ENCODE measurements around the gene SMARCC2. TPM values are rescaled to one million over a fixed set of nuclear protein-coding genes. Genes with fewer than 3 reads are reported as not detected.
A peak's percentile ranks its signal among the peaks of the same experiment; 100 is the strongest.

The SMARCC2 gene
- total and polyA plus RNA-seq, 9 of the 15 experiments (the other 6 are each of a cell fraction or from before 2014, with no cell fraction given) = 11.9 to 86.0 (median 36.6) TPM

DNA sequence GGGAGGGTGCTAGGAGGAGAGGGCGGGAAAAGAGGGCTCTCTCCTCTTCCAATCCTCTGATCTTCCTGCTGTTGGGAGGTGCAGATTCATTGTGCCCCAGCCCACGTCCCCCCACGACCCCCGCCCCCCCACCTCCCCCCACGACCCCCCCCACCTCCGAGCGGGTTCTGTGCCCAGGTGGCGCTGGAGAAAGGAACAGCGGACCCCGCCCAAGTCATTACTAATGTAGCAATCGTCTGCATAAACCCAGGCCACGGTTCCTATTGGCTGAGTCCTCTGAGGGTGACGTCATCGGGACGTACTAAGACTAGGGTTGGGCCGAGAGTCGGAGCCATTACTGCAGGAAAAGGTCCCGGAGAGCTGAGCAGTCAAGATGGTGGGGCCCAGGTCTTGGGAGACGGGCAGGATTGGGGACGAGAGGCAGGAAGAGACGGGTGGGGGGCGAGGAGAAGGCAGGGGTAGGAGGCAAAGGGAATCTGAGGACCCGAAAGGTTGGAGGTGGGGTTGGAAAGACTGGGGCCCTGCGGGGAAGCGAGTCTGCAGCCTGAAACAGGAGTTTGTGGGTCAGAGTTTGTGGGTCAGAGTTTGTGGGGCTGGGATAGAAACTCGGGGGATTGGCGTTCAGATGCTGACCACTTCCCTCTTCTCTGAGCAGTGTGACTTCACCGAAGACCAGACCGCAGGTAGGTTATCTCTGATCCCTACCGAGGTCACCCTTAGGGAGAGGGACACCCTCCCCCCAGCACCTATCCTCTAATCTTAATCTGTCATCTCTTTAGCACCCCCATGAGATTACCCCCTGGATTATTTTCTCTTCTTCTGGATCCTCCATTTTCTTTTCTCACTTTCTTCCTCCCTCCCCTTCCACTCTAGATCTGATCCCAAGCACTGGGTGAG lies 31.0 kb downstream of the SMARCC2 start, which contains the start of gene MYL6 (continued):
- TF ChIP-seq, protein P1, sequence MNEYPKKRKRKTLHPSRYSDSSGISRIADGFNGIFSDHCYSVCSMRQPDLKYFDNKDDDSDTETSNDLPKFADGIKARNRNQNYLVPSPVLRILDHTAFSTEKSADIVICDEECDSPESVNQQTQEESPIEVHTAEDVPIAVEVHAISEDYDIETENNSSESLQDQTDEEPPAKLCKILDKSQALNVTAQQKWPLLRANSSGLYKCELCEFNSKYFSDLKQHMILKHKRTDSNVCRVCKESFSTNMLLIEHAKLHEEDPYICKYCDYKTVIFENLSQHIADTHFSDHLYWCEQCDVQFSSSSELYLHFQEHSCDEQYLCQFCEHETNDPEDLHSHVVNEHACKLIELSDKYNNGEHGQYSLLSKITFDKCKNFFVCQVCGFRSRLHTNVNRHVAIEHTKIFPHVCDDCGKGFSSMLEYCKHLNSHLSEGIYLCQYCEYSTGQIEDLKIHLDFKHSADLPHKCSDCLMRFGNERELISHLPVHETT (CRISPR knock-in tag; conservative IDR thresholded peaks at IDR 0.05 in 1 of 2, IDR thresholded peaks at IDR 0.05 in 1 of 2) = peak in 1 of 2 experiments; percentile 73; a peak in 1 of 4 replicates
- TF ChIP-seq, protein P2, sequence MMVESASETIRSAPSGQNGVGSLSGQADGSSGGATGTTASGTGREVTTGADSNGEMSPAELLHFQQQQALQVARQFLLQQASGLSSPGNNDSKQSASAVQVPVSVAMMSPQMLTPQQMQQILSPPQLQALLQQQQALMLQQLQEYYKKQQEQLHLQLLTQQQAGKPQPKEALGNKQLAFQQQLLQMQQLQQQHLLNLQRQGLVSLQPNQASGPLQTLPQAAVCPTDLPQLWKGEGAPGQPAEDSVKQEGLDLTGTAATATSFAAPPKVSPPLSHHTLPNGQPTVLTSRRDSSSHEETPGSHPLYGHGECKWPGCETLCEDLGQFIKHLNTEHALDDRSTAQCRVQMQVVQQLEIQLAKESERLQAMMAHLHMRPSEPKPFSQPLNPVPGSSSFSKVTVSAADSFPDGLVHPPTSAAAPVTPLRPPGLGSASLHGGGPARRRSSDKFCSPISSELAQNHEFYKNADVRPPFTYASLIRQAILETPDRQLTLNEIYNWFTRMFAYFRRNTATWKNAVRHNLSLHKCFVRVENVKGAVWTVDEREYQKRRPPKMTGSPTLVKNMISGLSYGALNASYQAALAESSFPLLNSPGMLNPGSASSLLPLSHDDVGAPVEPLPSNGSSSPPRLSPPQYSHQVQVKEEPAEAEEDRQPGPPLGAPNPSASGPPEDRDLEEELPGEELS (CRISPR knock-in tag; IDR thresholded peaks at IDR 0.05; ENCODE audit: borderline replicate concordance) = 0 out of 2 replicates have a peak, but pooled peaks have one; percentile 47
- TF ChIP-seq, protein P3, sequence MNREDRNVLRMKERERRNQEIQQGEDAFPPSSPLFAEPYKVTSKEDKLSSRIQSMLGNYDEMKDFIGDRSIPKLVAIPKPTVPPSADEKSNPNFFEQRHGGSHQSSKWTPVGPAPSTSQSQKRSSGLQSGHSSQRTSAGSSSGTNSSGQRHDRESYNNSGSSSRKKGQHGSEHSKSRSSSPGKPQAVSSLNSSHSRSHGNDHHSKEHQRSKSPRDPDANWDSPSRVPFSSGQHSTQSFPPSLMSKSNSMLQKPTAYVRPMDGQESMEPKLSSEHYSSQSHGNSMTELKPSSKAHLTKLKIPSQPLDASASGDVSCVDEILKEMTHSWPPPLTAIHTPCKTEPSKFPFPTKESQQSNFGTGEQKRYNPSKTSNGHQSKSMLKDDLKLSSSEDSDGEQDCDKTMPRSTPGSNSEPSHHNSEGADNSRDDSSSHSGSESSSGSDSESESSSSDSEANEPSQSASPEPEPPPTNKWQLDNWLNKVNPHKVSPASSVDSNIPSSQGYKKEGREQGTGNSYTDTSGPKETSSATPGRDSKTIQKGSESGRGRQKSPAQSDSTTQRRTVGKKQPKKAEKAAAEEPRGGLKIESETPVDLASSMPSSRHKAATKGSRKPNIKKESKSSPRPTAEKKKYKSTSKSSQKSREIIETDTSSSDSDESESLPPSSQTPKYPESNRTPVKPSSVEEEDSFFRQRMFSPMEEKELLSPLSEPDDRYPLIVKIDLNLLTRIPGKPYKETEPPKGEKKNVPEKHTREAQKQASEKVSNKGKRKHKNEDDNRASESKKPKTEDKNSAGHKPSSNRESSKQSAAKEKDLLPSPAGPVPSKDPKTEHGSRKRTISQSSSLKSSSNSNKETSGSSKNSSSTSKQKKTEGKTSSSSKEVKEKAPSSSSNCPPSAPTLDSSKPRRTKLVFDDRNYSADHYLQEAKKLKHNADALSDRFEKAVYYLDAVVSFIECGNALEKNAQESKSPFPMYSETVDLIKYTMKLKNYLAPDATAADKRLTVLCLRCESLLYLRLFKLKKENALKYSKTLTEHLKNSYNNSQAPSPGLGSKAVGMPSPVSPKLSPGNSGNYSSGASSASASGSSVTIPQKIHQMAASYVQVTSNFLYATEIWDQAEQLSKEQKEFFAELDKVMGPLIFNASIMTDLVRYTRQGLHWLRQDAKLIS (CRISPR knock-in tag; IDR thresholded peaks at IDR 0.05) = peak; percentile 78
- TF ChIP-seq ARHGAP35 (IDR thresholded peaks at IDR 0.05; ENCODE audit: partially characterized antibody) (no peak), ARNT (IDR thresholded peaks at IDR 0.05) (peak in 1 of 2 experiments; percentile 65; a peak in 2 of 4 replicates), ILF3 (IDR thresholded peaks at IDR 0.05; ENCODE audit: borderline replicate concordance) (peak; percentile 71; the same call in 1 of the 2 replicates), CREM (IDR thresholded peaks at IDR 0.05; ENCODE audit: low read depth) (peak; percentile 95), ZNF282 (CRISPR knock-in tag; IDR thresholded peaks at IDR 0.05) (no peak), ZNF785 (CRISPR knock-in tag; IDR thresholded peaks at IDR 0.05) (no peak), ZNF445 (CRISPR knock-in tag; IDR thresholded peaks at IDR 0.05; ENCODE audit: low read depth) (peak; percentile 92), CTBP1 (IDR thresholded peaks at IDR 0.05; ENCODE audit: borderline replicate concordance) (peak; percentile 69; the same call in 1 of the 2 replicates), CEBPG (CRISPR knock-in tag; IDR thresholded peaks at IDR 0.05) (peak; percentile 82), CEBPG (tag; conservative IDR thresholded peaks at IDR 0.05 in 1 of 2, IDR thresholded peaks at IDR 0.05 in 1 of 2) (peak; percentile 69 to 86), ZNF175 (CRISPR knock-in tag; IDR thresholded peaks at IDR 0.05; ENCODE audit: low read depth) (peak; percentile 84; the same call in 1 of the 2 replicates), KLF16 (IDR thresholded peaks at IDR 0.05) (no peak), ZNF232 (CRISPR knock-in tag; IDR thresholded peaks at IDR 0.05) (peak; percentile 59; the same call in 1 of the 2 replicates), ZNF561 (CRISPR knock-in tag; conservative IDR thresholded peaks at IDR 0.05) (no peak; the same call in 1 of the 2 replicates), PRPF4 (IDR thresholded peaks at IDR 0.05; ENCODE audit: insufficient read depth, low read depth, low read length, poor library complexity, severe bottlenecking) (peak; percentile 31), SMAD1 (IDR thresholded peaks at IDR 0.05; ENCODE audit: low read depth, low read length, partially characterized antibody) (peak; percentile 76)

All from K562 (cell line).